HepG2 (cell line): ENCODE results near the gene SACS. TPM values are rescaled to one million over a fixed set of nuclear protein-coding genes. Genes with fewer than 3 reads are reported as not detected.

Source experiments
- ATAC-seq: fragments of 200-7000 bp; cut with Tn5 transposase; 3 replicates; pipeline ENCODE4 v1.9.1; 2020; ENCODE audit warnings: mild to moderate bottlenecking, moderate library complexity
- BruUV-seq: library from RNA; stranded (reverse); fragments of 400-500 nt; replicated peaks from 2 replicates; lab custom pipeline; 2021; lab: Mats Ljungman, UMichigan
- CTCF ChIA-PET: fragments of 300-600 bp; formaldehyde crosslinking; extraction: SDS; loops from one replicate; lab custom pipeline; 2021; ENCODE audit warnings: low total read pairs, inconsistent platforms, low intra/inter-chr PET ratio; lab: Yijun Ruan, JAX
- POLR2A ChIA-PET: fragments of 350-600 bp; sonication (Branson Sonifier 250); formaldehyde crosslinking; loops from one replicate; lab custom pipeline; 2020; ENCODE audit warnings: antibody characterized with exemption, inconsistent platforms; lab: Yijun Ruan, JAX
- DNase-seq: peaks from one replicate; pipeline ENCODE4 v3.0.0-alpha.2; 2015; ENCODE audit warnings: low spot score
- FAIRE-seq: peaks from 3 replicates; lab custom pipeline; 2011; peaks lifted over from hg19 to GRCh38; lab: Jason Lieb, UNC
- H2AFZ ChIP-seq: one replicate; pipeline ENCODE4 v1.6.1; 2011; ENCODE audit warnings: low read length, inconsistent platforms
- H3K27ac ChIP-seq: fragments of 300-600 bp; 3 replicates; pipeline ENCODE4 v1.8.0; 2011; ENCODE audit warnings: mixed run types, mild to moderate bottlenecking, mixed read lengths, low read length, inconsistent platforms; ENCODE audit not compliant: insufficient read depth; ENCODE audit errors: extremely low read length
- H3K27me3 ChIP-seq, 2 experiments: fragments of 200-600 bp in 1 of 2; 2 replicates in 1 of 2; 3 replicates in 1 of 2; pipeline versions ENCODE4 v1.6.0 to v1.8.0; 2011; ENCODE audit warnings: low read length in 2 of 2, mild to moderate bottlenecking in 2 of 2, moderate library complexity in 2 of 2, inconsistent platforms in 1 of 2; ENCODE audit not compliant: insufficient read depth in 2 of 2, control insufficient read depth in 1 of 2
- H3K36me3 ChIP-seq, 2 experiments: fragments of 200-600 bp in 1 of 2; replicated peaks in 1 of 2; 2 replicates in 1 of 2; 3 replicates in 1 of 2; pipeline versions ENCODE4 v1.5.1 to v1.8.0; 2011; ENCODE audit warnings: low read length in 2 of 2, inconsistent platforms in 1 of 2; ENCODE audit not compliant: insufficient read depth in 2 of 2, control insufficient read depth in 1 of 2
- H3K4me1 ChIP-seq: 2 replicates; pipeline ENCODE4 v1.5.1; 2012; ENCODE audit warnings: low read length, inconsistent platforms; ENCODE audit not compliant: insufficient read depth
- H3K4me2 ChIP-seq: 2 replicates; pipeline ENCODE4 v1.6.0; 2011; ENCODE audit warnings: low read depth, low read length, inconsistent platforms
- H3K4me3 ChIP-seq, 3 experiments: fragments of 200-600 bp in 1 of 3; sonication (generic), shearing (Covaris generic) in 1 of 3; replicated peaks in 1 of 3; 2 replicates each; pipeline ENCODE4 v1.5.1; 2011 to 2016; ENCODE audit warnings: low read length in 3 of 3, inconsistent platforms in 2 of 3, low read depth in 2 of 3, mild to moderate bottlenecking in 2 of 3, control low read depth in 1 of 3, mixed read lengths in 1 of 3; ENCODE audit not compliant: insufficient read depth in 1 of 3
- H3K79me2 ChIP-seq: one replicate; pipeline ENCODE4 v1.6.1; 2011; ENCODE audit warnings: low read length, inconsistent platforms; ENCODE audit not compliant: insufficient read depth
- H3K9ac ChIP-seq: 2 replicates; pipeline ENCODE4 v1.6.0; 2011; ENCODE audit warnings: mild to moderate bottlenecking, low read depth, low read length, inconsistent platforms; ENCODE audit not compliant: insufficient read depth
- H3K9me3 ChIP-seq: 2 replicates; pipeline ENCODE4 v1.5.1; 2012; ENCODE audit warnings: mild to moderate bottlenecking, low read length
- H4K20me1 ChIP-seq: 2 replicates; pipeline ENCODE4 v1.6.0; 2011; ENCODE audit warnings: inconsistent platforms, mild to moderate bottlenecking, low read length, moderate library complexity; ENCODE audit not compliant: insufficient read depth
- FOSL2 ChIP-seq: sonication (generic); formaldehyde crosslinking; IDR thresholded peaks from 2 replicates; pipeline ENCODE4 v1.4.0; 2020; ENCODE audit warnings: missing genetic modification reagents
- KDM2A ChIP-seq: sonication (generic); formaldehyde crosslinking; IDR thresholded peaks from 2 replicates; pipeline ENCODE4 v1.4.0; 2020; ENCODE audit warnings: low read depth, missing genetic modification reagents, borderline replicate concordance
- MTA1 ChIP-seq: sonication (generic); formaldehyde crosslinking; IDR thresholded peaks from 2 replicates; pipeline ENCODE4 v1.4.0; 2020; ENCODE audit warnings: missing genetic modification reagents, mild to moderate bottlenecking, borderline replicate concordance
- NRL ChIP-seq: sonication (generic); formaldehyde crosslinking; IDR thresholded peaks from 2 replicates; pipeline ENCODE4 v1.5.0; 2020; ENCODE audit warnings: missing genetic modification reagents, mild to moderate bottlenecking, moderate library complexity, borderline replicate concordance
- POLR2G ChIP-seq: fragments of 200-400 bp; formaldehyde crosslinking; IDR thresholded peaks from 2 replicates; pipeline ENCODE4 v1.6.1; 2018; ENCODE audit warnings: mild to moderate bottlenecking, low read depth, low read length, moderate library complexity
- SIN3A ChIP-seq: IDR thresholded peaks from 2 replicates; pipeline ENCODE4 v1.6.1; 2011; ENCODE audit warnings: low read depth, mild to moderate bottlenecking, control low read depth, low read length, borderline replicate concordance
- SOX13 ChIP-seq, 3 experiments: fragments of 450-650 bp in 1 of 3; sonication (generic) in 1 of 3; formaldehyde crosslinking in 1 of 3; IDR thresholded peaks in 2 of 3; conservative IDR thresholded peaks in 1 of 3; 2 replicates each; pipeline versions ENCODE4 v1.5.0 to v1.6.1; 2016 to 2020; ENCODE audit warnings: antibody characterized with exemption in 1 of 3, mild to moderate bottlenecking in 1 of 3, missing compliant biosample characterization in 1 of 3, missing genetic modification reagents in 1 of 3, moderate library complexity in 1 of 3
- ZC3H4 ChIP-seq: sonication (generic); formaldehyde crosslinking; IDR thresholded peaks from 2 replicates; pipeline ENCODE4 v1.4.0; 2020; ENCODE audit warnings: missing genetic modification reagents, borderline replicate concordance
- ZNF780A ChIP-seq: sonication (generic); formaldehyde crosslinking; IDR thresholded peaks from 2 replicates; pipeline ENCODE4 v1.8.0; 2022; ENCODE audit warnings: mild to moderate bottlenecking, missing genetic modification reagents, moderate library complexity
- ZSCAN30 ChIP-seq: sonication (generic); formaldehyde crosslinking; IDR thresholded peaks from 2 replicates; pipeline ENCODE4 v1.5.0; 2020; ENCODE audit warnings: mild to moderate bottlenecking, missing genetic modification reagents
- ZSCAN31 ChIP-seq: sonication (generic); formaldehyde crosslinking; IDR thresholded peaks from 2 replicates; pipeline ENCODE4 v1.5.0; 2020; ENCODE audit warnings: low read depth, mild to moderate bottlenecking, missing genetic modification reagents
- WGBS: methylation state at CpG from one replicate; pipeline ENCODE4 v1.1.6; 2017; ENCODE audit warnings: low lambda C conversion rate; 5-methylcytosine and 5-hydroxymethylcytosine counted together
- in situ Hi-C: cut with HindIII; loops from 2 replicates; pipeline ENCODE4 v1.10.0; 2017; ENCODE audit warnings: low pct_unique_long_range_greater_than_20kb; ENCODE audit not compliant: extremely low pct_ligation_motif_present
- intact Hi-C: fragments of 100-400 bp; cut with micrococcal nuclease; formaldehyde crosslinking; loops from one replicate; pipeline ENCODE4 v1.10.0; 2022; ENCODE audit not compliant: unreplicated experiment
- polyA plus RNA-seq, 8 experiments: library from polyadenylated mRNA; depleted of rRNA in 3 of 8; stranded (reverse) in 7 of 8; unstranded in 1 of 8; fragments of >200 nt; fragmentation: Illumina TruSeq in 4 of 8; extraction: Trizol in 4 of 8; gene quantifications; 2 replicates each; pipeline versions ENCODE4 v1.2.1 to v1.2.3, GENCODE V29; 2011 to 2016; ENCODE audit warnings: low read depth in 4 of 8, missing spikeins in 1 of 8, mixed read lengths in 1 of 8; ENCODE audit not compliant: insufficient read depth in 1 of 8
- total RNA-seq, 5 experiments: library from RNA; depleted of rRNA; stranded (reverse); fragments of >200 nt; fragmentation: Illumina TruSeq; extraction: Trizol; gene quantifications; 2 replicates each; pipeline ENCODE4 v1.2.3, GENCODE V29; 2016; ENCODE audit warnings: low read depth in 1 of 5
- TF ChIP-seq, protein P1 (sequence below): IDR thresholded peaks from 2 replicates; pipeline ENCODE4 v1.6.1; 2016; ENCODE audit warnings: low read depth, control low read depth
- TF ChIP-seq, protein P2 (sequence below), 2 experiments: IDR thresholded peaks; 2 replicates each; pipeline ENCODE4 v1.6.1; 2011 to 2012; ENCODE audit warnings: low read length in 2 of 2, borderline replicate concordance in 1 of 2, low read depth in 1 of 2, mild to moderate bottlenecking in 1 of 2, moderate library complexity in 1 of 2
- TF ChIP-seq, protein P3 (sequence below): sonication (generic); formaldehyde crosslinking; IDR thresholded peaks from 2 replicates; pipeline ENCODE4 v1.4.0; 2020; ENCODE audit warnings: missing genetic modification reagents
- TF ChIP-seq, protein P4 (sequence below): sonication (generic); formaldehyde crosslinking; IDR thresholded peaks from 2 replicates; pipeline ENCODE4 v1.4.0; 2020; ENCODE audit warnings: mild to moderate bottlenecking, missing genetic modification reagents, borderline replicate concordance

SACS gene
- total and polyA plus RNA-seq, 2 of the 13 experiments (the other 11 are each of a cell fraction or from before 2014, with no cell fraction given), result 4.0 to 15.7 TPM

DNA sequence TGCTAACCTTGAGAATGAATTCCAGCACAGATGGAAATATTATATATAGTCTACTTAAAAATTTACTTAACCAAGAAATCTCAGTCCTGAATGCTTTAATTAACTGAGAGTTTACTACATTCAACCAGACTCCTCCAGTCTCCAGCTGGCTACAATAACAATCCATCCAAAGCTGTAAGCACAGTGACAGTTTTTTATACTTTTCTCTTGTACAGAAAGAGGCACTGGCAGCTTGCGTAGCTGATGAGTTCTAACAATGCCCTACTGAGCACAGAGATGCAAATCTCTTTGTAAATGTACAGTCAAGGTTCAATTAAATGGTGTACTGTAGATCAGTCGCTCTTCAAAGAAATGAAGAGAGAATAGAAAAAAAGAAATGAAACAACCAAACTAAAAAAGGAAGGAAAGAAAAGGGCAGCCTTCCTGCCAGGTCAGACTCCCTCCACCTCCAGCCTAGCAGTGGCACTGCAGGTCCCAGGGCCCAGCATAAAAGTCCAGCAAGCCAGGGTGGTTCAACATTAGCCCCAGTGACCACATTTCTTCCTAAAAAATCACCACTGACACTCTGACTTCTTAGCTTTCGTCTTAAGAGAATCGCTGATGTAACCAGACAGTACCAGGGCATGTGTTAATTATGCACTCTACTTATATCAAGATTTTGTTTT lies 88.4 kb downstream of the SACS start:
- Histone ChIP-seq H3K27ac (no peak overlapping the region), H3K4me2 (no peak overlapping the region), H3K27me3 (no peaks in the 10 kb centered on the region), H3K9ac (no peak overlapping the region), H2AFZ (no peak overlapping the region), H3K4me1 (peaks cover 20% of the 10 kb centered on the region), H3K79me2 (no peaks in the 10 kb centered on the region), H3K4me3 (no peak overlapping the region), H4K20me1 (no peaks in the 10 kb centered on the region), H3K36me3 (peaks cover 2 to 26% of the 10 kb centered on the region in 2 experiments; a peak in 3 of 5 replicates), H3K9me3 (no peaks in the 10 kb centered on the region)
- over 99% methylated on average over 4 of the region's 4 CpGs for WGBS
- FAIRE-seq, result no peak
- BruUV-seq, result no TSS peak
- ATAC-seq, result no peak
- intact Hi-C loops (no loop called here), in situ Hi-C loops (no loop called here)
- DNase-seq, result no peak
- ChIA-PET CTCF (no interaction called here), POLR2A (no interaction called here)
- TF ChIP-seq KDM2A (no peak), NRL (no peak), ZSCAN31 (no peak), ZSCAN30 (CRISPR knock-in tag) (no peak), SIN3A (no peak), SOX13 (IDR thresholded peaks at IDR 0.05) (no peak), SOX13 (CRISPR knock-in tag; conservative IDR thresholded peaks at IDR 0.05 in 1 of 2, IDR thresholded peaks at IDR 0.05 in 1 of 2) (no peak), FOSL2 (CRISPR knock-in tag) (no peak), ZC3H4 (CRISPR knock-in tag) (no peak), POLR2G (no peak), MTA1 (CRISPR knock-in tag) (no peak), ZNF780A (CRISPR knock-in tag) (no peak)
- TF ChIP-seq, protein P1, sequence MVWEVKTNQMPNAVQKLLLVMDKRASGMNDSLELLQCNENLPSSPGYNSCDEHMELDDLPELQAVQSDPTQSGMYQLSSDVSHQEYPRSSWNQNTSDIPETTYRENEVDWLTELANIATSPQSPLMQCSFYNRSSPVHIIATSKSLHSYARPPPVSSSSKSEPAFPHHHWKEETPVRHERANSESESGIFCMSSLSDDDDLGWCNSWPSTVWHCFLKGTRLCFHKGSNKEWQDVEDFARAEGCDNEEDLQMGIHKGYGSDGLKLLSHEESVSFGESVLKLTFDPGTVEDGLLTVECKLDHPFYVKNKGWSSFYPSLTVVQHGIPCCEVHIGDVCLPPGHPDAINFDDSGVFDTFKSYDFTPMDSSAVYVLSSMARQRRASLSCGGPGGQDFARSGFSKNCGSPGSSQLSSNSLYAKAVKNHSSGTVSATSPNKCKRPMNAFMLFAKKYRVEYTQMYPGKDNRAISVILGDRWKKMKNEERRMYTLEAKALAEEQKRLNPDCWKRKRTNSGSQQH (CRISPR knock-in tag), result no peak
- TF ChIP-seq, protein P2, sequence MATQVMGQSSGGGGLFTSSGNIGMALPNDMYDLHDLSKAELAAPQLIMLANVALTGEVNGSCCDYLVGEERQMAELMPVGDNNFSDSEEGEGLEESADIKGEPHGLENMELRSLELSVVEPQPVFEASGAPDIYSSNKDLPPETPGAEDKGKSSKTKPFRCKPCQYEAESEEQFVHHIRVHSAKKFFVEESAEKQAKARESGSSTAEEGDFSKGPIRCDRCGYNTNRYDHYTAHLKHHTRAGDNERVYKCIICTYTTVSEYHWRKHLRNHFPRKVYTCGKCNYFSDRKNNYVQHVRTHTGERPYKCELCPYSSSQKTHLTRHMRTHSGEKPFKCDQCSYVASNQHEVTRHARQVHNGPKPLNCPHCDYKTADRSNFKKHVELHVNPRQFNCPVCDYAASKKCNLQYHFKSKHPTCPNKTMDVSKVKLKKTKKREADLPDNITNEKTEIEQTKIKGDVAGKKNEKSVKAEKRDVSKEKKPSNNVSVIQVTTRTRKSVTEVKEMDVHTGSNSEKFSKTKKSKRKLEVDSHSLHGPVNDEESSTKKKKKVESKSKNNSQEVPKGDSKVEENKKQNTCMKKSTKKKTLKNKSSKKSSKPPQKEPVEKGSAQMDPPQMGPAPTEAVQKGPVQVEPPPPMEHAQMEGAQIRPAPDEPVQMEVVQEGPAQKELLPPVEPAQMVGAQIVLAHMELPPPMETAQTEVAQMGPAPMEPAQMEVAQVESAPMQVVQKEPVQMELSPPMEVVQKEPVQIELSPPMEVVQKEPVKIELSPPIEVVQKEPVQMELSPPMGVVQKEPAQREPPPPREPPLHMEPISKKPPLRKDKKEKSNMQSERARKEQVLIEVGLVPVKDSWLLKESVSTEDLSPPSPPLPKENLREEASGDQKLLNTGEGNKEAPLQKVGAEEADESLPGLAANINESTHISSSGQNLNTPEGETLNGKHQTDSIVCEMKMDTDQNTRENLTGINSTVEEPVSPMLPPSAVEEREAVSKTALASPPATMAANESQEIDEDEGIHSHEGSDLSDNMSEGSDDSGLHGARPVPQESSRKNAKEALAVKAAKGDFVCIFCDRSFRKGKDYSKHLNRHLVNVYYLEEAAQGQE (IDR thresholded peaks at IDR 0.05; ENCODE audit: borderline replicate concordance in 1 of 2, low read depth in 1 of 2, low read length in 2 of 2), result no peak
- TF ChIP-seq, protein P3, sequence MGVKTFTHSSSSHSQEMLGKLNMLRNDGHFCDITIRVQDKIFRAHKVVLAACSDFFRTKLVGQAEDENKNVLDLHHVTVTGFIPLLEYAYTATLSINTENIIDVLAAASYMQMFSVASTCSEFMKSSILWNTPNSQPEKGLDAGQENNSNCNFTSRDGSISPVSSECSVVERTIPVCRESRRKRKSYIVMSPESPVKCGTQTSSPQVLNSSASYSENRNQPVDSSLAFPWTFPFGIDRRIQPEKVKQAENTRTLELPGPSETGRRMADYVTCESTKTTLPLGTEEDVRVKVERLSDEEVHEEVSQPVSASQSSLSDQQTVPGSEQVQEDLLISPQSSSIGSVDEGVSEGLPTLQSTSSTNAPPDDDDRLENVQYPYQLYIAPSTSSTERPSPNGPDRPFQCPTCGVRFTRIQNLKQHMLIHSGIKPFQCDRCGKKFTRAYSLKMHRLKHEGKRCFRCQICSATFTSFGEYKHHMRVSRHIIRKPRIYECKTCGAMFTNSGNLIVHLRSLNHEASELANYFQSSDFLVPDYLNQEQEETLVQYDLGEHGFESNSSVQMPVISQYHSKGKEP (CRISPR knock-in tag), result no peak
- TF ChIP-seq, protein P4, sequence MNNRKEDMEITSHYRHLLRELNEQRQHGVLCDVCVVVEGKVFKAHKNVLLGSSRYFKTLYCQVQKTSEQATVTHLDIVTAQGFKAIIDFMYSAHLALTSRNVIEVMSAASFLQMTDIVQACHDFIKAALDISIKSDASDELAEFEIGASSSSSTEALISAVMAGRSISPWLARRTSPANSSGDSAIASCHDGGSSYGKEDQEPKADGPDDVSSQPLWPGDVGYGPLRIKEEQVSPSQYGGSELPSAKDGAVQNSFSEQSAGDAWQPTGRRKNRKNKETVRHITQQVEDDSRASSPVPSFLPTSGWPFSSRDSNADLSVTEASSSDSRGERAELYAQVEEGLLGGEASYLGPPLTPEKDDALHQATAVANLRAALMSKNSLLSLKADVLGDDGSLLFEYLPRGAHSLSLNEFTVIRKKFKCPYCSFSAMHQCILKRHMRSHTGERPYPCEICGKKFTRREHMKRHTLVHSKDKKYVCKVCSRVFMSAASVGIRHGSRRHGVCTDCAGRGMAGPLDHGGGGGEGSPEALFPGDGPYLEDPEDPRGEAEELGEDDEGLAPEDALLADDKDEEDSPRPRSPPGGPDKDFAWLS (CRISPR knock-in tag), result no peak
